Measurements from ENCODE around the gene STARD13. TPM values are rescaled to one million over a fixed set of nuclear protein-coding genes. Genes with fewer than 3 reads are reported as not detected.

STARD13 gene
- total RNA-seq, 1 donor from 2014 or later: 35.0 TPM

DNA sequence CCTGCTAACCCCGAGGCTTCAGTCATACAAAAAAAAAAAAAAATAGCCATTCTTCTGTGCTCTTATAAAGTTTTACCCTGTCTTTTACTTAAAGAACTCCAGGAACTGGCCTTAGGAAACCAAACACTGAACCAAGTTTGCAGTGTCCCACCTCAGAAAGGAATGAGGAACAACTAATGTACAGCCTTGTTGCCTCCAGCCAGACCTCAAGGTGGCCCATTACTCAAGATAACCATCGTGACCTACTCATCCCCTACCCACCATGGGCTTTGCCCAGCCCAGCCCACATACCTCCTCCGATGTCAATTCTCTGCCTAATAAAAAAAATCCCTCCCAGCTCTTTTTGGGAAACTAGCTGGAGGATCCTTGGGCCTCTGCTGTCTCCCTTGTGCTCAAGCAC is 133.2 kb downstream of the STARD13 start:
- no peak for DNase-seq (ENCODE audit: low read depth, low spot score)

- DNase-seq (ENCODE audit: low read depth, low spot score): no peak
Observed at GRCh38 chr13:33150662-33151061, 134.9 kb downstream of the STARD13 start.

DNA sequence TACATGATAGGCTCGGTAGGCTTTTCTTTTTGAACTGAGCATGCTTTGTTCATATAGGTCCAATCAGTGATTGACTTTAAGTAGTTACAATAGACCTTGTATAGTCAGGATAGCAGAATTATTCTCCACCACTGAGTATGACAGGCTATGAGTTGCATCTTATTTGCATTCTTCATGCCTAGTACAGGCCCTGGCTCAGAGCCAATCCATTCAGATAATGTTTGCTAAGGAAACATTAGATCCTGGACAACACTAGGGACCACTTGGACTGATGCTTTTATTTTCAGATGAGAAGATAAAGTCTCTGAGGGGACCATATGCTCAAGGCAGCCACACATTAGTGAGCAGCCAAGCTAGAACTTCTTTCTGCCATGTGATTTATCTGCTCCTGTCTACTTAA is 135.4 kb downstream of the STARD13 start:
- DNase-seq (ENCODE audit: low read depth, low spot score): no peak

GRCh38 chr13:33147832-33148231 is 137.7 kb downstream of the STARD13 start:
- DNase-seq (ENCODE audit: low read depth, low spot score): no peak

GRCh38 chr13:33146843-33147611 is 138.5 kb downstream of the STARD13 start:
- no peak for DNase-seq (ENCODE audit: low read depth, low spot score)

- no peak for DNase-seq (ENCODE audit: low read depth, low spot score)
Observed at GRCh38 chr13:33145667-33146066, 139.9 kb downstream of the STARD13 start.

DNA sequence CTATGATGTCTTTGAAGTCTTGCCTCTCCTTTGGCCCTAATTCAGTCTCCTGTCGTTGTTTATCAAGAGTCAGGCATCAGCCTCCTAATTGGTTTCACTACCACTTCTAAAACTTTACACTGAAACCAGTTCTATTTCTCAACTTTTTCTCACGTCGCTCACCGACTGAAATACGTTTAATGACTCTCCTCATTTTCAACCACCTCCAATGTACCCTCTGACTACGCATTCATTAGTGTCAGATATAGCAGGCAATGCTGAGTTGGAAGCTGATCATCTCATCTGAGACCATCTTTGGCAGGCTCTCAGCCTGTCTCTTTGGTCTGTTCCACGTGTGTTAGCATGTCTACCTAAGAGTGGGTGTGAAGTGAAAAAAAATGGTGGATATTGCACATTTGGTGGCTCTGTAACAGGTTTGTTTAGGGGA is 141.2 kb downstream of the STARD13 start:
- DNase-seq (ENCODE audit: low read depth, low spot score): no peak

GRCh38 chr13:33139780-33140535 is 145.6 kb downstream of the STARD13 start:
- DNase-seq (ENCODE audit: low read depth, low spot score): no peak

GRCh38 chr13:33139184-33139583 is 146.4 kb downstream of the STARD13 start:
- DNase-seq (ENCODE audit: low read depth, low spot score): no peak

GRCh38 chr13:33138441-33138840 is 147.1 kb downstream of the STARD13 start:
- no peak for DNase-seq (ENCODE audit: low read depth, low spot score)

GRCh38 chr13:33137721-33138120 is 147.8 kb downstream of the STARD13 start:
- no peak for DNase-seq (ENCODE audit: low read depth, low spot score)

GRCh38 chr13:33135097-33135496 is 150.5 kb downstream of the STARD13 start:
- DNase-seq (ENCODE audit: low read depth, low spot score): no peak

DNA sequence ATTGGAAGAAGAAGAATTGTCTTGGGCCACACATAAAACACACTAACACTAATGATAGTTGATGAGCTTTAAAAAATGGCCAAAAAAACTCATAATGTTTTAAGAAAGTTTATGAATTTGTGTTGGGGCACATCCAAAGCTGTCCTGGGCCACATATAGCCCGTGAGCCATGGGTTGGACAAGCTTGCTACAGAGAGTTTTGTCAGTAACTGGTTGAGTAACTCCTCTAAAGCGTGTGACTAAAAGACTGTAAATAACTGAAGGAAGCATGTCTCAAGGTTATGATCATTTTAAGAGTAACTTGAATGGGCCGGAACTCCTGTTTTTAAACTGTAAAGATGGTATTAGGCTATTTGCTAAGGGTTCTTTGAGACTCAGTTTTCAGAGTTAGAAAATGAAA is 151.3 kb downstream of the STARD13 start:
- no peak for DNase-seq (ENCODE audit: low read depth, low spot score)

DNA sequence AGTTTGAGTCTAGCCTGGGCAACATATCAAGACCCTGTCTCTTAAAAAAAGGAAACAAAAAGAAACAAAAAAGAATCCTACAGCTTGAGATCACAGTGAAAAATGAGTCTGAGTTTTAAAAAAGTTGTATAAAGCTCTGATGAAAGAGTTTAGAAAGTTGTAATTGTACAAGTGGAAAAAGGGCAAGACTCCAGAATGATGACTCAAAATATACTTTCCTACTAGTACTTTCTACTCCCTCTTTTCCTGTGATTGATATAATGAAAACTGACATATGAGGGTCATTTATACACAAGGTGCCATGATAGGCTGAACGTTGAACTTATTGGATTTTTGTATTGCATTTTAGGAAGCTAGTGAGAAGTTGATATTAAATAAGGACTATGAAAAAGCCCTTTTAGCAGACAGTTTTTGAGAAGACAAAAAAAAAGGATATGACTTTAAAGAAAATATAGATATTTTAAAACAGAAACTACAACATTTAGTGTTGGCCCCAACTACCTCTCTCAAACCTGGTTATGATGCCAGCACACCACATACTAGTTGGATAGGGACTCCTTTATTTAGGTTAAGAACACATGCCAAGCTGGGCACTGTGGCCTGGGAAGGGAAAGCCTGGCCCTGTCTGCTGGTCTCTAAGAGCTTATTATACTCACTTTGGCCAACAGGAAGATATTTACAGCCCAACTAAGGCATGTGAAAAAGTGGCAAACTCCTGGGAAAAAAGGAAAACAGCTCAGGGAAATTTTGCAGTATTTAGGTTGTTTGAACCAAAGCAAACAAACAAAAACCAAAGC is 152.7 kb downstream of the STARD13 start:
- DNase-seq (ENCODE audit: low read depth, low spot score): no peak

- DNase-seq (ENCODE audit: low read depth, low spot score): no peak
Observed at GRCh38 chr13:33129886-33130285, 155.7 kb downstream of the STARD13 start.

- no peak for DNase-seq (ENCODE audit: low read depth, low spot score)
Observed at GRCh38 chr13:33129094-33129832, 156.3 kb downstream of the STARD13 start.

- no peak for DNase-seq (ENCODE audit: low read depth, low spot score)
Observed at GRCh38 chr13:33128134-33128533, 157.4 kb downstream of the STARD13 start.

- no peak for DNase-seq (ENCODE audit: low read depth, low spot score)
Observed at GRCh38 chr13:33127009-33127551, 158.5 kb downstream of the STARD13 start.

- peak; percentile 95 for DNase-seq (ENCODE audit: low read depth, low spot score)
Observed at GRCh38 chr13:33125821-33126570, 159.6 kb downstream of the STARD13 start.
